HepG2 (cell line): Measurements from ENCODE around the gene NAGK. TPM values are rescaled to one million over a fixed set of nuclear protein-coding genes. Genes with fewer than 3 reads are reported as not detected.

ENCODE experiments used
- ESRRA ChIP-seq: sonication (generic); formaldehyde crosslinking; IDR thresholded peaks from 2 replicates; pipeline ENCODE4 v1.5.1; 2020; ENCODE audit warnings: mild to moderate bottlenecking, low read depth, missing genetic modification reagents
- EZH2 ChIP-seq: conservative IDR thresholded peaks from 2 replicates; pipeline ENCODE4 v1.6.1; 2012; ENCODE audit warnings: mild to moderate bottlenecking, low read depth, low read length, moderate library complexity
- ONECUT2 ChIP-seq: sonication (generic); formaldehyde crosslinking; IDR thresholded peaks from 2 replicates; pipeline ENCODE4 v1.4.0; 2020; ENCODE audit warnings: missing genetic modification reagents
- REXO4 ChIP-seq: sonication (generic); formaldehyde crosslinking; IDR thresholded peaks from 2 replicates; pipeline ENCODE4 v1.8.0; 2022; ENCODE audit warnings: missing genetic modification reagents, mild to moderate bottlenecking, borderline replicate concordance
- SIX4 ChIP-seq: sonication (generic); formaldehyde crosslinking; IDR thresholded peaks from 2 replicates; pipeline ENCODE4 v1.4.0; 2020; ENCODE audit warnings: missing genetic modification reagents
- ZEB1 ChIP-seq: IDR thresholded peaks from 2 replicates; pipeline ENCODE4 v1.6.1; 2012; ENCODE audit warnings: mild to moderate bottlenecking, low read depth, inconsistent platforms; ENCODE audit not compliant: insufficient replicate concordance
- ZNF562 ChIP-seq: sonication (generic); formaldehyde crosslinking; IDR thresholded peaks from 2 replicates; pipeline ENCODE4 v1.8.0; 2022; ENCODE audit warnings: missing genetic modification reagents, borderline replicate concordance
- ZSCAN29 ChIP-seq: sonication (generic); formaldehyde crosslinking; conservative IDR thresholded peaks from 2 replicates; pipeline ENCODE4 v1.4.0; 2020; ENCODE audit warnings: mild to moderate bottlenecking, missing genetic modification reagents
- polyA plus RNA-seq, 8 experiments: library from polyadenylated mRNA; depleted of rRNA in 3 of 8; stranded (reverse) in 7 of 8; unstranded in 1 of 8; fragments of >200 nt; fragmentation: Illumina TruSeq in 4 of 8; extraction: Trizol in 4 of 8; gene quantifications; 2 replicates each; pipeline versions ENCODE4 v1.2.1 to v1.2.3, GENCODE V29; 2011 to 2016; ENCODE audit warnings: low read depth in 4 of 8, missing spikeins in 1 of 8, mixed read lengths in 1 of 8; ENCODE audit not compliant: insufficient read depth in 1 of 8
- total RNA-seq, 5 experiments: library from RNA; depleted of rRNA; stranded (reverse); fragments of >200 nt; fragmentation: Illumina TruSeq; extraction: Trizol; gene quantifications; 2 replicates each; pipeline ENCODE4 v1.2.3, GENCODE V29; 2016; ENCODE audit warnings: low read depth in 1 of 5
- TF ChIP-seq, protein P1 (sequence below): sonication (generic); formaldehyde crosslinking; IDR thresholded peaks from 2 replicates; pipeline ENCODE4 v1.5.0; 2020; ENCODE audit warnings: missing genetic modification reagents
- TF ChIP-seq, protein P2 (sequence below): sonication (generic); formaldehyde crosslinking; IDR thresholded peaks from 2 replicates; pipeline ENCODE4 v1.4.0; 2020; ENCODE audit warnings: mild to moderate bottlenecking, missing genetic modification reagents
- TF ChIP-seq, protein P3 (sequence below), 2 experiments: IDR thresholded peaks; 2 replicates each; pipeline ENCODE4 v1.6.1; 2011 to 2012; ENCODE audit warnings: low read length in 2 of 2, borderline replicate concordance in 1 of 2, low read depth in 1 of 2, mild to moderate bottlenecking in 1 of 2, moderate library complexity in 1 of 2
- TF ChIP-seq, protein P4 (sequence below): sonication (generic); formaldehyde crosslinking; conservative IDR thresholded peaks from 2 replicates; pipeline ENCODE4 v1.8.1; 2023; ENCODE audit warnings: missing genetic modification reagents
- TF ChIP-seq, protein P5 (sequence below): sonication (generic); formaldehyde crosslinking; IDR thresholded peaks from one replicate; pipeline ENCODE4 v1.5.1; 2020; ENCODE audit warnings: mild to moderate bottlenecking, missing genetic modification reagents; ENCODE audit errors: not compliant biosample characterization

The NAGK gene
- total and polyA plus RNA-seq, 2 of the 13 experiments (the other 11 are each of a cell fraction or from before 2014, with no cell fraction given), result 24.4 to 35.2 TPM

DNA sequence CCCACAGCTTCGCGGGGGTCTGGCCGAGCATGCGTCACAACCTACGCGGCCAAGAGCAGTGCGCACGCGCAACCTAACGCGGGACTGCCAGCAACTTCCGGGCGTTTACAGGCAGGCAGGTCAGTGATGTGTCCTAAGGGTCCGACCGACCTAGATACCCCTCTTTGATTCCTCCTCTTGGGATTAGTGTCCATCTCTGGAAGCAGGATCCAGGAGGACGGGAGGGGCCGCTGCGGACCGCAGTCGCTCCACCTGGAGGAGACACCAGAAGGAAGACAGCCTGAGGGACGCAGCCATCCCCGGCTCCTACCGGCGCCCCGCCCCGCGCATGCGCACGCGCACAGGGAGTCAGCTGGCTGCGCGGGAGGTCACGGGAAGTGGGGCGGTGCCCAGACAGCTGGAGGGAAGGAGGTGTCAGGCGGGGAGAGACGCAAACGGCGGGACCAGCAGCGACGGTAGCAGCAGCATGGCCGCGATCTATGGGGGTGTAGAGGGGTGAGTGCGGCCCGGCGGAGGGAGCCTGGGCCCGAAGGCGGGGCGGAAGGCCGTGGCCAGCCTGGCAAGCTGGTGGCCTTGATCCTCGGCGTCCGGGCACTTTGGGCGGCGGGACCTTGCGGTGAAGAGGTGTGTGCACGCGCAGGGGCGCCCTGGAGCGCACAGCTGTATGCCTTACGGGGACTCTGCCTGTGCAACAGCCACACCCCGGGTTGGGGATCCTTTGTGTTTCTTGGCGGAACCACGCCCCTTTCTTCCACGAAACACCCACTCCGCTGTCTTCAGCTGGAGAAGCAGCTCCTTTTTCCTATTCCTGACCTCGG is at the start of gene NAGK (continued):
- TF ChIP-seq, protein P1, sequence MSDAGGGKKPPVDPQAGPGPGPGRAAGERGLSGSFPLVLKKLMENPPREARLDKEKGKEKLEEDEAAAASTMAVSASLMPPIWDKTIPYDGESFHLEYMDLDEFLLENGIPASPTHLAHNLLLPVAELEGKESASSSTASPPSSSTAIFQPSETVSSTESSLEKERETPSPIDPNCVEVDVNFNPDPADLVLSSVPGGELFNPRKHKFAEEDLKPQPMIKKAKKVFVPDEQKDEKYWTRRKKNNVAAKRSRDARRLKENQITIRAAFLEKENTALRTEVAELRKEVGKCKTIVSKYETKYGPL (CRISPR knock-in tag), result peak; percentile 57
- TF ChIP-seq SIX4 (peak; percentile 77; the same call in 1 of the 2 replicates), ESRRA (CRISPR knock-in tag) (peak; percentile 68; the same call in 1 of the 2 replicates), EZH2 (no peak), ZNF562 (peak; percentile 82), ONECUT2 (CRISPR knock-in tag) (peak; percentile 28; the same call in 1 of the 2 replicates), REXO4 (CRISPR knock-in tag) (peak; percentile 62; the same call in 1 of the 2 replicates), ZEB1 (no peak), ZSCAN29 (peak; percentile 93)
- TF ChIP-seq, protein P2, sequence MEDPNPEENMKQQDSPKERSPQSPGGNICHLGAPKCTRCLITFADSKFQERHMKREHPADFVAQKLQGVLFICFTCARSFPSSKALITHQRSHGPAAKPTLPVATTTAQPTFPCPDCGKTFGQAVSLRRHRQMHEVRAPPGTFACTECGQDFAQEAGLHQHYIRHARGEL, result 0 out of 2 replicates have a peak, but pooled peaks have one; percentile 16
- TF ChIP-seq, protein P3, sequence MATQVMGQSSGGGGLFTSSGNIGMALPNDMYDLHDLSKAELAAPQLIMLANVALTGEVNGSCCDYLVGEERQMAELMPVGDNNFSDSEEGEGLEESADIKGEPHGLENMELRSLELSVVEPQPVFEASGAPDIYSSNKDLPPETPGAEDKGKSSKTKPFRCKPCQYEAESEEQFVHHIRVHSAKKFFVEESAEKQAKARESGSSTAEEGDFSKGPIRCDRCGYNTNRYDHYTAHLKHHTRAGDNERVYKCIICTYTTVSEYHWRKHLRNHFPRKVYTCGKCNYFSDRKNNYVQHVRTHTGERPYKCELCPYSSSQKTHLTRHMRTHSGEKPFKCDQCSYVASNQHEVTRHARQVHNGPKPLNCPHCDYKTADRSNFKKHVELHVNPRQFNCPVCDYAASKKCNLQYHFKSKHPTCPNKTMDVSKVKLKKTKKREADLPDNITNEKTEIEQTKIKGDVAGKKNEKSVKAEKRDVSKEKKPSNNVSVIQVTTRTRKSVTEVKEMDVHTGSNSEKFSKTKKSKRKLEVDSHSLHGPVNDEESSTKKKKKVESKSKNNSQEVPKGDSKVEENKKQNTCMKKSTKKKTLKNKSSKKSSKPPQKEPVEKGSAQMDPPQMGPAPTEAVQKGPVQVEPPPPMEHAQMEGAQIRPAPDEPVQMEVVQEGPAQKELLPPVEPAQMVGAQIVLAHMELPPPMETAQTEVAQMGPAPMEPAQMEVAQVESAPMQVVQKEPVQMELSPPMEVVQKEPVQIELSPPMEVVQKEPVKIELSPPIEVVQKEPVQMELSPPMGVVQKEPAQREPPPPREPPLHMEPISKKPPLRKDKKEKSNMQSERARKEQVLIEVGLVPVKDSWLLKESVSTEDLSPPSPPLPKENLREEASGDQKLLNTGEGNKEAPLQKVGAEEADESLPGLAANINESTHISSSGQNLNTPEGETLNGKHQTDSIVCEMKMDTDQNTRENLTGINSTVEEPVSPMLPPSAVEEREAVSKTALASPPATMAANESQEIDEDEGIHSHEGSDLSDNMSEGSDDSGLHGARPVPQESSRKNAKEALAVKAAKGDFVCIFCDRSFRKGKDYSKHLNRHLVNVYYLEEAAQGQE (IDR thresholded peaks at IDR 0.05; ENCODE audit: borderline replicate concordance in 1 of 2, low read depth in 1 of 2, low read length in 2 of 2), result 0 out of 4 replicates have a peak, but pooled peaks of 1 of the 2 experiments have one; percentile 9
- TF ChIP-seq, protein P4, sequence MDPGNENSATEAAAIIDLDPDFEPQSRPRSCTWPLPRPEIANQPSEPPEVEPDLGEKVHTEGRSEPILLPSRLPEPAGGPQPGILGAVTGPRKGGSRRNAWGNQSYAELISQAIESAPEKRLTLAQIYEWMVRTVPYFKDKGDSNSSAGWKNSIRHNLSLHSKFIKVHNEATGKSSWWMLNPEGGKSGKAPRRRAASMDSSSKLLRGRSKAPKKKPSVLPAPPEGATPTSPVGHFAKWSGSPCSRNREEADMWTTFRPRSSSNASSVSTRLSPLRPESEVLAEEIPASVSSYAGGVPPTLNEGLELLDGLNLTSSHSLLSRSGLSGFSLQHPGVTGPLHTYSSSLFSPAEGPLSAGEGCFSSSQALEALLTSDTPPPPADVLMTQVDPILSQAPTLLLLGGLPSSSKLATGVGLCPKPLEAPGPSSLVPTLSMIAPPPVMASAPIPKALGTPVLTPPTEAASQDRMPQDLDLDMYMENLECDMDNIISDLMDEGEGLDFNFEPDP (CRISPR knock-in tag), result peak; percentile 99
- TF ChIP-seq, protein P5, sequence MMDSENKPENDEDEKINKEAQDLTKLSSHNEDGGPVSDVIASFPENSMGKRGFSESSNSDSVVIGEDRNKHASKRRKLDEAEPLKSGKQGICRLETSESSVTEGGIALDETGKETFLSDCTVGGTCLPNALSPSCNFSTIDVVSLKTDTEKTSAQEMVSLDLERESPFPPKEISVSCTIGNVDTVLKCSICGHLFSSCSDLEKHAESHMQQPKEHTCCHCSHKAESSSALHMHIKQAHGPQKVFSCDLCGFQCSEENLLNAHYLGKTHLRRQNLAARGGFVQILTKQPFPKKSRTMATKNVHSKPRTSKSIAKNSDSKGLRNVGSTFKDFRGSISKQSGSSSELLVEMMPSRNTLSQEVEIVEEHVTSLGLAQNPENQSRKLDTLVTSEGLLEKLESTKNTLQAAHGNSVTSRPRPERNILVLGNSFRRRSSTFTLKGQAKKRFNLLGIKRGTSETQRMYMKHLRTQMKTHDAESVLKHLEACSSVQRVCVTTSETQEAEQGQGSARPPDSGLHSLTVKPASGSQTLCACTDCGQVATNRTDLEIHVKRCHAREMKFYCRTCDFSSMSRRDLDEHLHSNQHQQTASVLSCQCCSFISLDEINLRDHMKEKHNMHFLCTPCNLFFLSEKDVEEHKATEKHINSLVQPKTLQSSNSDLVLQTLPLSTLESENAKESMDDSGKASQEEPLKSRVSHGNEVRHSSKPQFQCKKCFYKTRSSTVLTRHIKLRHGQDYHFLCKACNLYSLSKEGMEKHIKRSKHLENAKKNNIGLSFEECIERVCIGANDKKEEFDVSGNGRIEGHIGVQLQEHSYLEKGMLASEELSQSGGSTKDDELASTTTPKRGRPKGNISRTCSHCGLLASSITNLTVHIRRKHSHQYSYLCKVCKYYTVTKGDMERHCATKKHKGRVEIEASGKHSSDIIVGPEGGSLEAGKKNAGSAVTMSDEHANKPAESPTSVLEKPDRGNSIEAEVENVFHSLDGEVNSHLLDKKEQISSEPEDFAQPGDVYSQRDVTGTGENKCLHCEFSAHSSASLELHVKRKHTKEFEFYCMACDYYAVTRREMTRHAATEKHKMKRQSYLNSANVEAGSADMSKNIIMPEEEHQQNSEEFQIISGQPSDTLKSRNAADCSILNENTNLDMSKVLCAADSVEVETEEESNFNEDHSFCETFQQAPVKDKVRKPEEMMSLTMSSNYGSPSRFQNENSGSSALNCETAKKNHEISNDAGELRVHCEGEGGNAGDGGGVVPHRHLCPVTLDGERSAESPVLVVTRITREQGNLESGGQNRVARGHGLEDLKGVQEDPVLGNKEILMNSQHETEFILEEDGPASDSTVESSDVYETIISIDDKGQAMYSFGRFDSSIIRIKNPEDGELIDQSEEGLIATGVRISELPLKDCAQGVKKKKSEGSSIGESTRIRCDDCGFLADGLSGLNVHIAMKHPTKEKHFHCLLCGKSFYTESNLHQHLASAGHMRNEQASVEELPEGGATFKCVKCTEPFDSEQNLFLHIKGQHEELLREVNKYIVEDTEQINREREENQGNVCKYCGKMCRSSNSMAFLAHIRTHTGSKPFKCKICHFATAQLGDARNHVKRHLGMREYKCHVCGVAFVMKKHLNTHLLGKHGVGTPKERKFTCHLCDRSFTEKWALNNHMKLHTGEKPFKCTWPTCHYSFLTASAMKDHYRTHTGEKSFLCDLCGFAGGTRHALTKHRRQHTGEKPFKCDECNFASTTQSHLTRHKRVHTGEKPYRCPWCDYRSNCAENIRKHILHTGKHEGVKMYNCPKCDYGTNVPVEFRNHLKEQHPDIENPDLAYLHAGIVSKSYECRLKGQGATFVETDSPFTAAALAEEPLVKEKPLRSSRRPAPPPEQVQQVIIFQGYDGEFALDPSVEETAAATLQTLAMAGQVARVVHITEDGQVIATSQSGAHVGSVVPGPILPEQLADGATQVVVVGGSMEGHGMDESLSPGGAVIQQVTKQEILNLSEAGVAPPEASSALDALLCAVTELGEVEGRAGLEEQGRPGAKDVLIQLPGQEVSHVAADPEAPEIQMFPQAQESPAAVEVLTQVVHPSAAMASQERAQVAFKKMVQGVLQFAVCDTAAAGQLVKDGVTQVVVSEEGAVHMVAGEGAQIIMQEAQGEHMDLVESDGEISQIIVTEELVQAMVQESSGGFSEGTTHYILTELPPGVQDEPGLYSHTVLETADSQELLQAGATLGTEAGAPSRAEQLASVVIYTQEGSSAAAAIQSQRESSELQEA, result peak; percentile 99
